GM12892 (cell line): ENCODE data around the gene TRPM4.

Source experiments
- POLR2A ChIP-seq: IDR thresholded peaks from 2 replicates; pipeline ENCODE4 v1.6.1; 2011; ENCODE audit warnings: low read depth, low read length, control low read depth
- POLR2AphosphoS5 ChIP-seq: IDR thresholded peaks from 2 replicates; pipeline ENCODE4 v1.6.1; 2011; ENCODE audit warnings: low read depth, low read length, control low read depth
- TAF1 ChIP-seq: IDR thresholded peaks from 2 replicates; pipeline ENCODE4 v1.6.1; 2011; ENCODE audit warnings: low read depth, mild to moderate bottlenecking, control low read depth, low read length, borderline replicate concordance

- no peak for TF ChIP-seq POLR2AphosphoS5
- TF ChIP-seq POLR2A, result no peak
- no peak for TF ChIP-seq TAF1
Observed at GRCh38 chr19:49210108-49210900, 52.7 kb downstream of the TRPM4 start.
